ENCODE measurements around the gene OSR1. TPM values are rescaled to one million over a fixed set of nuclear protein-coding genes. Genes with fewer than 3 reads are reported as not detected.
"Not testable (repeated sequence)": the region's sequence is repeated elsewhere in the genome, so short reads cannot be mapped to it uniquely, and the experiment has no call there.

The OSR1 gene
- total and polyA plus RNA-seq, 2 donors (not counting 1 experiment from before 2014, with no cell fraction given) = 11.3 to 13.4 TPM

DNA sequence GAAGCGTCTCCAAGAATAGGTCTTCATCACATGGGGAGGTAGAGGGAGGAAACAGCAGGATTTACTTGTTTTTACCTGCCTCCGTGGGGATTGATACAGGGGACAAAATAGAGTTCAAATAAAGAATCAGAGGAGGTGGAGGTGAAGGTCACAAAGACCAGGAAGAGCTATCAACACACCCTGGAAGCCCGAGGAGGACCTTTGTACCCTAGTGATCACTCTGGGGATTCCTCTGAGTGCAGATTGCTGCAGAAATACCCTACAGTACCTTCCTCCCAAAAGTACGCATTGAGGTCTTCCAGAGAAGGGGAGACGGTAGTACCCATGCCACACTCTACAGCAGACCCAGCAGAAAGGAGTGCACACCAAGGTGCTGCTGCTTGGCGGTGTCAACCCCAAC is 44.9 kb downstream of the OSR1 start:
- Histone ChIP-seq H2AFZ (ENCODE audit: low read length) (no peak overlapping the region), H3K27me3 (ENCODE audit: control insufficient read depth, insufficient read depth, low read length) (no peaks in the 10 kb centered on the region)
- TF ChIP-seq CTCF (conservative IDR thresholded peaks at IDR 0.05 in 1 of 2, IDR thresholded peaks at IDR 0.05 in 1 of 2; ENCODE audit: low read depth in 1 of 2, low read length in 2 of 2) (no peak), EZH2 (IDR thresholded peaks at IDR 0.05; ENCODE audit: low read length, missing control alignments) (no peak)

DNA sequence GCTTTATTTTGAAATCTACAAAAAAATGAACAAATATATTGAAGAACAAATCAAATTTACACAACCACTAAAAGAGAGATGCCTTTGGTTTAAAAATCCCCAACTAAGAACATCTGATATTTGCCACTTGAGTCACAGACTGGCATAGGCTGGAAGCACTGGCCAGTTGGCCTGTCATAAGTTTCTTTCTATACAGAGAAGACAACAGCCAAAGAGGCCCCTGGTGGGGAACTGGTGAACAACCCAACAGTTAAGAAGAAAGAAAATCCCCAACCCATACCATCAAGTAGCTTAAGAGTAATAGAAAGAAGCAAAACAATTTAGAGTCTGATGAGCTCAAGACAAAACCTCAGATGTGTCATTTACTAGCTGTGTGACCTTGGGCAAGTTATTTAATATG is 45.5 kb downstream of the OSR1 start:
- Histone ChIP-seq H3K27ac (ENCODE audit: insufficient read depth, low read length) (no peak overlapping the region), H4K20me1 (ENCODE audit: control insufficient read depth, extremely low read depth, insufficient read depth, low read length) (no peaks in the 10 kb centered on the region), H3K9me3 (ENCODE audit: control insufficient read depth, insufficient read depth, low read depth, low read length) (no peaks in the 10 kb centered on the region), H3K27me3 (ENCODE audit: control insufficient read depth, insufficient read depth, low read length) (no peaks in the 10 kb centered on the region), H3K36me3 (ENCODE audit: control insufficient read depth, insufficient read depth, low read length) (no peaks in the 10 kb centered on the region), H3K9ac (ENCODE audit: insufficient read depth, low read length) (no peak overlapping the region), H3K4me1 (ENCODE audit: control insufficient read depth, extremely low read depth, insufficient read depth, low read length) (no peaks in the 10 kb centered on the region), H3K4me3 (replicated peaks in 1 of 4; ENCODE audit: control extremely low read depth in 1 of 4, insufficient read depth in 1 of 4, low read depth in 3 of 4, low read length in 4 of 4) (no peak overlapping the region), H2AFZ (ENCODE audit: low read length) (no peak overlapping the region), H3K79me2 (ENCODE audit: control insufficient read depth, insufficient read depth, low read length) (no peaks in the 10 kb centered on the region), H3K4me2 (ENCODE audit: extremely low read depth, insufficient read depth, low read length) (no peak overlapping the region)
- TF ChIP-seq EZH2 (IDR thresholded peaks at IDR 0.05; ENCODE audit: low read length, missing control alignments) (no peak), CTCF (conservative IDR thresholded peaks at IDR 0.05 in 1 of 2, IDR thresholded peaks at IDR 0.05 in 1 of 2; ENCODE audit: low read depth in 1 of 2, low read length in 2 of 2) (peak; percentile 34 to 54)
- DNase-seq (ENCODE audit: low read depth in 2 of 2) = peak; percentile 44 to 63

More for the DNA sequence above, 44.9 kb downstream of the OSR1 start:
- Histone ChIP-seq H3K36me3 (ENCODE audit: control insufficient read depth, insufficient read depth, low read length) (no peaks in the 10 kb centered on the region), H3K79me2 (ENCODE audit: control insufficient read depth, insufficient read depth, low read length) (no peaks in the 10 kb centered on the region), H4K20me1 (ENCODE audit: control insufficient read depth, extremely low read depth, insufficient read depth, low read length) (no peaks in the 10 kb centered on the region), H3K9ac (ENCODE audit: insufficient read depth, low read length) (no peak overlapping the region), H3K4me2 (ENCODE audit: extremely low read depth, insufficient read depth, low read length) (no peak overlapping the region), H3K9me3 (ENCODE audit: control insufficient read depth, insufficient read depth, low read depth, low read length) (no peaks in the 10 kb centered on the region), H3K27ac (ENCODE audit: insufficient read depth, low read length) (no peak overlapping the region), H3K4me1 (ENCODE audit: control insufficient read depth, extremely low read depth, insufficient read depth, low read length) (no peaks in the 10 kb centered on the region), H3K4me3 (replicated peaks in 1 of 4; ENCODE audit: control extremely low read depth in 1 of 4, insufficient read depth in 1 of 4, low read depth in 3 of 4, low read length in 4 of 4) (no peak overlapping the region)
- DNase-seq (ENCODE audit: low read depth in 2 of 2) = no peak

DNA sequence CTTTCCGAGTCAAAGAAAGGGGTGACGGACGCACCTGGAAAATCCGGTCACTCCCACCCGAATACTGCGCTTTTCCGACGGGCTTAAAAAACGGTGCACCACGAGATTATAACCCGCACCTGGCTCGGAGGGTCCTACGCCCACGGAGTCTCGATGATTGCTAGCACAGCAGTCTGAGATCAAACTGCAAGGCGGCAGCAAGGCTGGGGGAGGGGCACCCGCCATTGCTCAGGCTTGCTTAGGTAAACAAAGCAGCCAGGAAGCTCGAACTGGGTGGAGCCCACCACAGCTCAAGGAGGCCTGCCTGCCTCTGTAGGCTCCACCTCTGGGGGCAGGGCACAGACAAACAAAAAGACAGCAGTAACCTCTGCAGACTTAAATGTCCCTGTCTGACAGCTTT is 52.4 kb downstream of the OSR1 start:
- H3K4me3 ChIP-seq (replicated peaks in 1 of 4; ENCODE audit: control extremely low read depth in 1 of 4, insufficient read depth in 1 of 4, low read depth in 3 of 4, low read length in 4 of 4); H2AFZ ChIP-seq (ENCODE audit: low read length); H4K20me1 ChIP-seq (ENCODE audit: control insufficient read depth, extremely low read depth, insufficient read depth, low read length); H3K36me3 ChIP-seq (ENCODE audit: control insufficient read depth, insufficient read depth, low read length); H3K27me3 ChIP-seq (ENCODE audit: control insufficient read depth, insufficient read depth, low read length); H3K9me3 ChIP-seq (ENCODE audit: control insufficient read depth, insufficient read depth, low read depth, low read length); H3K79me2 ChIP-seq (ENCODE audit: control insufficient read depth, insufficient read depth, low read length); H3K4me1 ChIP-seq (ENCODE audit: control insufficient read depth, extremely low read depth, insufficient read depth, low read length); H3K27ac ChIP-seq (ENCODE audit: insufficient read depth, low read length); DNase-seq (ENCODE audit: low read depth in 2 of 2); H3K4me2 ChIP-seq (ENCODE audit: extremely low read depth, insufficient read depth, low read length); H3K9ac ChIP-seq (ENCODE audit: insufficient read depth, low read length): not testable (repeated sequence)

- not testable (repeated sequence) for H3K9ac ChIP-seq (ENCODE audit: insufficient read depth, low read length); H3K79me2 ChIP-seq (ENCODE audit: control insufficient read depth, insufficient read depth, low read length); H3K36me3 ChIP-seq (ENCODE audit: control insufficient read depth, insufficient read depth, low read length); DNase-seq (ENCODE audit: low read depth in 2 of 2); H3K27me3 ChIP-seq (ENCODE audit: control insufficient read depth, insufficient read depth, low read length); H3K4me3 ChIP-seq (replicated peaks in 1 of 4; ENCODE audit: control extremely low read depth in 1 of 4, insufficient read depth in 1 of 4, low read depth in 3 of 4, low read length in 4 of 4); H3K9me3 ChIP-seq (ENCODE audit: control insufficient read depth, insufficient read depth, low read depth, low read length); H3K4me1 ChIP-seq (ENCODE audit: control insufficient read depth, extremely low read depth, insufficient read depth, low read length); H3K4me2 ChIP-seq (ENCODE audit: extremely low read depth, insufficient read depth, low read length); H4K20me1 ChIP-seq (ENCODE audit: control insufficient read depth, extremely low read depth, insufficient read depth, low read length); H3K27ac ChIP-seq (ENCODE audit: insufficient read depth, low read length); H2AFZ ChIP-seq (ENCODE audit: low read length)
Observed at GRCh38 chr2:19305400-19306055, 52.9 kb downstream of the OSR1 start.
